OCI-LY3 (cell line): ENCODE data around the gene NAXE.
"Not testable (repeated sequence)": the region's sequence is repeated elsewhere in the genome, so short reads cannot be mapped to it uniquely, and the experiment has no call there.

Experiments
- EZH2phosphoT487 ChIP-seq: fragments of 200-600 bp; shearing (Covaris generic); IDR thresholded peaks from 2 replicates; pipeline ENCODE4 v1.6.1; 2018; ENCODE audit warnings: antibody characterized with exemption, mixed run types, low read depth
- TF ChIP-seq, protein P1 (sequence below): fragments of 200-600, 300-600 bp; sonication (generic); IDR thresholded peaks from 2 replicates; pipeline ENCODE4 v1.5.1; 2014; ENCODE audit warnings: antibody characterized with exemption, low read length, low read depth

DNA sequence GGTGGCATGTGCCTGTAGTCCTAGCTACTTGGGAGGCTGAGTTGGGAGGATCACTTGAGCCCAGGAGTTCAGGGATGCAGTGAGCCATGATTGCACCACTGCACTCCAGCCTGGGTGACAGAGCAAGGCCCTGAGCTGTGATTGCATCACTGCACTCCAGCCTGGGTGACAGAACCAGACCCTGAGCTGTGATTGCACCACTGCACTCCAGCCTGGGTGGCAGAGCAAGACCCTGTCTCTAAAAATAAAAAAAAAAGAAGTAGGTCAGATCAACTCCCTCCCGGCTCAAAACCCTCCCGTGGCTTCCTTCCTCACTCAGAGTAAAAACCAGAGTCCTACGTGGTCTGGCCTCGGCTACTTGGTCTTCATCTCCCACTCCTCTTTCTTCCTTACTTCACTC lies 38.6 kb upstream of the NAXE start:
- TF ChIP-seq, protein P1, sequence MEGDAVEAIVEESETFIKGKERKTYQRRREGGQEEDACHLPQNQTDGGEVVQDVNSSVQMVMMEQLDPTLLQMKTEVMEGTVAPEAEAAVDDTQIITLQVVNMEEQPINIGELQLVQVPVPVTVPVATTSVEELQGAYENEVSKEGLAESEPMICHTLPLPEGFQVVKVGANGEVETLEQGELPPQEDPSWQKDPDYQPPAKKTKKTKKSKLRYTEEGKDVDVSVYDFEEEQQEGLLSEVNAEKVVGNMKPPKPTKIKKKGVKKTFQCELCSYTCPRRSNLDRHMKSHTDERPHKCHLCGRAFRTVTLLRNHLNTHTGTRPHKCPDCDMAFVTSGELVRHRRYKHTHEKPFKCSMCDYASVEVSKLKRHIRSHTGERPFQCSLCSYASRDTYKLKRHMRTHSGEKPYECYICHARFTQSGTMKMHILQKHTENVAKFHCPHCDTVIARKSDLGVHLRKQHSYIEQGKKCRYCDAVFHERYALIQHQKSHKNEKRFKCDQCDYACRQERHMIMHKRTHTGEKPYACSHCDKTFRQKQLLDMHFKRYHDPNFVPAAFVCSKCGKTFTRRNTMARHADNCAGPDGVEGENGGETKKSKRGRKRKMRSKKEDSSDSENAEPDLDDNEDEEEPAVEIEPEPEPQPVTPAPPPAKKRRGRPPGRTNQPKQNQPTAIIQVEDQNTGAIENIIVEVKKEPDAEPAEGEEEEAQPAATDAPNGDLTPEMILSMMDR, result not testable (repeated sequence)
- not testable (repeated sequence) for TF ChIP-seq EZH2phosphoT487
